Suprapubic skin (tissue), 4 donors: ENCODE results near the gene SCP2D1. TPM values are rescaled to one million over a fixed set of nuclear protein-coding genes. Genes with fewer than 3 reads are reported as not detected.

Experiments
- DNase-seq, 2 donors: peaks; one replicate each; pipeline ENCODE4 v3.0.0-alpha.2; 2019; ENCODE audit warnings: low spot score in 2 of 2
- H3K27ac ChIP-seq: fragments of 200-600 bp; sonication (generic); one replicate; pipeline ENCODE4 v1.5.1; 2019
- H3K27me3 ChIP-seq: fragments of 200-600 bp; sonication (generic); one replicate; pipeline ENCODE4 v1.5.1; 2019
- H3K36me3 ChIP-seq: fragments of 200-600 bp; sonication (generic); one replicate; pipeline ENCODE4 v1.5.1; 2019
- H3K4me1 ChIP-seq: fragments of 200-600 bp; sonication (generic); one replicate; pipeline ENCODE4 v1.5.1; 2019
- H3K4me3 ChIP-seq: fragments of 200-600 bp; sonication (generic); one replicate; pipeline ENCODE4 v1.5.1; 2019; ENCODE audit warnings: mild to moderate bottlenecking
- H3K9me3 ChIP-seq: fragments of 200-600 bp; sonication (generic); one replicate; pipeline ENCODE4 v1.5.1; 2019
- CTCF ChIP-seq, 2 donors: fragments of 200-600 bp in 1 of 2; fragments of 450-650 bp in 1 of 2; sonication (generic) in 1 of 2; IDR thresholded peaks; one replicate each; pipeline ENCODE4 v1.5.1; 2016 to 2019; ENCODE audit warnings: antibody characterized with exemption in 2 of 2, mild to moderate bottlenecking in 1 of 2, moderate library complexity in 1 of 2
- EP300 ChIP-seq: sonication (generic); formaldehyde crosslinking; IDR thresholded peaks from one replicate; pipeline ENCODE4 v1.6.1; 2017; ENCODE audit warnings: antibody characterized with exemption
- POLR2A ChIP-seq, 2 donors: fragments of 450-650 bp; IDR thresholded peaks; one replicate each; pipeline ENCODE4 v1.6.1; 2017; ENCODE audit warnings: antibody characterized with exemption in 2 of 2, mild to moderate bottlenecking in 2 of 2, moderate library complexity in 2 of 2
- POLR2AphosphoS5 ChIP-seq, 3 donors: sonication (generic); formaldehyde crosslinking; IDR thresholded peaks; one replicate each; pipeline ENCODE4 v1.6.1; 2017; ENCODE audit warnings: antibody characterized with exemption in 3 of 3
- WGBS: methylation state at CpG from one replicate; pipeline ENCODE4 v1.1.5; 2018; 5-methylcytosine and 5-hydroxymethylcytosine counted together
- total RNA-seq, 4 donors: library from RNA; depleted of rRNA; stranded (reverse); fragments of >200 nt; gene quantifications; one replicate each; pipeline ENCODE4 v1.1.0, GENCODE V29; 2016

The SCP2D1 gene
- total RNA-seq, 4 donors from 2014 or later = not detected

- H3K9me3 ChIP-seq = no peaks in the 10 kb centered on the region
- peaks cover 3% of the 10 kb centered on the region for H3K27me3 ChIP-seq
- no peak for DNase-seq
- H3K27ac ChIP-seq = no peak overlapping the region
- TF ChIP-seq POLR2A (IDR thresholded peaks at IDR 0.05) (no peak), CTCF (IDR thresholded peaks at IDR 0.05) (no peak), POLR2AphosphoS5 (IDR thresholded peaks at IDR 0.05) (no peak), EP300 (no peak)
- no peaks in the 10 kb centered on the region for H3K4me1 ChIP-seq
- H3K36me3 ChIP-seq = no peaks in the 10 kb centered on the region
- no peak overlapping the region for H3K4me3 ChIP-seq
These were observed 25.6 kb upstream of the SCP2D1 start for GRCh38 chr20:18788021-18788420.

GRCh38 chr20:18790787-18791186 lies 22.8 kb upstream of the SCP2D1 start:
- peaks cover 3% of the 10 kb centered on the region for H3K27me3 ChIP-seq
- WGBS = 72% methylated on average over 3 of the region's 3 CpGs
- no peak overlapping the region for H3K27ac ChIP-seq
- TF ChIP-seq CTCF (IDR thresholded peaks at IDR 0.05) (no peak), POLR2AphosphoS5 (IDR thresholded peaks at IDR 0.05) (no peak), EP300 (no peak), POLR2A (IDR thresholded peaks at IDR 0.05) (no peak)
- no peak for DNase-seq
- peaks cover 12% of the 10 kb centered on the region for H3K4me1 ChIP-seq
- no peaks in the 10 kb centered on the region for H3K36me3 ChIP-seq
- no peak overlapping the region for H3K4me3 ChIP-seq
- no peaks in the 10 kb centered on the region for H3K9me3 ChIP-seq

GRCh38 chr20:18793625-18794427 lies 19.8 kb upstream of the SCP2D1 start:
- Histone ChIP-seq H3K27ac (peak overlapping the region; percentile 93), H3K4me1 (peaks cover 12% of the 10 kb centered on the region), H3K4me3 (peak overlapping the region; percentile 86), H3K36me3 (no peaks in the 10 kb centered on the region), H3K9me3 (no peaks in the 10 kb centered on the region), H3K27me3 (peaks cover 3% of the 10 kb centered on the region)
- TF ChIP-seq EP300 (no peak), POLR2A (IDR thresholded peaks at IDR 0.05) (peak in 1 of 2 donors; percentile 65), POLR2AphosphoS5 (IDR thresholded peaks at IDR 0.05) (peak; percentile 61 to 79 (median 73))
- peak; percentile 92 to 93 for DNase-seq
- 8% methylated on average over 22 of the region's 29 CpGs for WGBS

- Histone ChIP-seq H3K9me3 (no peaks in the 10 kb centered on the region), H3K27ac (peak overlapping the region; percentile 93), H3K4me1 (peaks cover 12% of the 10 kb centered on the region), H3K36me3 (no peaks in the 10 kb centered on the region), H3K27me3 (peaks cover 3% of the 10 kb centered on the region), H3K4me3 (peak overlapping the region; percentile 86)
- TF ChIP-seq POLR2AphosphoS5 (IDR thresholded peaks at IDR 0.05) (no peak), EP300 (no peak), POLR2A (IDR thresholded peaks at IDR 0.05) (no peak), CTCF (IDR thresholded peaks at IDR 0.05) (no peak)
- WGBS = 49% methylated on average over 3 of the region's 3 CpGs
- DNase-seq = no peak
These were observed 19.2 kb upstream of the SCP2D1 start for GRCh38 chr20:18794428-18794787.

GRCh38 chr20:18795366-18795765 lies 18.2 kb upstream of the SCP2D1 start:
- no peak for DNase-seq
- Histone ChIP-seq H3K27me3 (no peaks in the 10 kb centered on the region), H3K9me3 (no peaks in the 10 kb centered on the region), H3K36me3 (no peaks in the 10 kb centered on the region), H3K4me1 (peaks cover 12% of the 10 kb centered on the region), H3K27ac (no peak overlapping the region), H3K4me3 (no peak overlapping the region)
- TF ChIP-seq POLR2AphosphoS5 (IDR thresholded peaks at IDR 0.05) (no peak), POLR2A (IDR thresholded peaks at IDR 0.05) (no peak), EP300 (no peak), CTCF (IDR thresholded peaks at IDR 0.05) (no peak)
- 85% methylated on average over 4 of the region's 4 CpGs for WGBS
